ENCODE results near the gene SEC24C.

SEC24C gene

GRCh38 chr10:73813333-73813732, 69.2 kb downstream of the SEC24C start:
- DNase-seq (ENCODE audit: low spot score): no peak

GRCh38 chr10:73814276-73814895, 70.2 kb downstream of the SEC24C start:
- no peak for DNase-seq (ENCODE audit: low spot score)

GRCh38 chr10:73814896-73815718, 70.9 kb downstream of the SEC24C start:
- DNase-seq (ENCODE audit: low spot score): peak; percentile 58

GRCh38 chr10:73815719-73816030, 71.5 kb downstream of the SEC24C start:
- DNase-seq (ENCODE audit: low spot score): no peak

- DNase-seq (ENCODE audit: low spot score): no peak
These were observed 73.0 kb downstream of the SEC24C start for GRCh38 chr10:73816917-73817729.

- no peak for DNase-seq (ENCODE audit: low spot score)
These were observed 73.7 kb downstream of the SEC24C start for GRCh38 chr10:73817826-73818225.

- no peak for DNase-seq (ENCODE audit: low spot score)
These were observed 74.2 kb downstream of the SEC24C start for GRCh38 chr10:73818402-73818801.

GRCh38 chr10:73819081-73819480, 74.9 kb downstream of the SEC24C start:
- no peak for DNase-seq (ENCODE audit: low spot score)

GRCh38 chr10:73819513-73820093, 75.4 kb downstream of the SEC24C start:
- DNase-seq (ENCODE audit: low spot score): no peak
